ENCODE results near the gene SPATS2.

- TF ChIP-seq, protein P1, sequence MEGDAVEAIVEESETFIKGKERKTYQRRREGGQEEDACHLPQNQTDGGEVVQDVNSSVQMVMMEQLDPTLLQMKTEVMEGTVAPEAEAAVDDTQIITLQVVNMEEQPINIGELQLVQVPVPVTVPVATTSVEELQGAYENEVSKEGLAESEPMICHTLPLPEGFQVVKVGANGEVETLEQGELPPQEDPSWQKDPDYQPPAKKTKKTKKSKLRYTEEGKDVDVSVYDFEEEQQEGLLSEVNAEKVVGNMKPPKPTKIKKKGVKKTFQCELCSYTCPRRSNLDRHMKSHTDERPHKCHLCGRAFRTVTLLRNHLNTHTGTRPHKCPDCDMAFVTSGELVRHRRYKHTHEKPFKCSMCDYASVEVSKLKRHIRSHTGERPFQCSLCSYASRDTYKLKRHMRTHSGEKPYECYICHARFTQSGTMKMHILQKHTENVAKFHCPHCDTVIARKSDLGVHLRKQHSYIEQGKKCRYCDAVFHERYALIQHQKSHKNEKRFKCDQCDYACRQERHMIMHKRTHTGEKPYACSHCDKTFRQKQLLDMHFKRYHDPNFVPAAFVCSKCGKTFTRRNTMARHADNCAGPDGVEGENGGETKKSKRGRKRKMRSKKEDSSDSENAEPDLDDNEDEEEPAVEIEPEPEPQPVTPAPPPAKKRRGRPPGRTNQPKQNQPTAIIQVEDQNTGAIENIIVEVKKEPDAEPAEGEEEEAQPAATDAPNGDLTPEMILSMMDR (IDR thresholded peaks at IDR 0.05; ENCODE audit: extremely low read depth in 1 of 2, insufficient read depth in 1 of 2, low read depth in 1 of 2, low read length in 2 of 2), result no peak
- TF ChIP-seq POLR2A (IDR thresholded peaks at IDR 0.05; ENCODE audit: low read depth, low read length) (no peak), POLR2AphosphoS5 (IDR thresholded peaks at IDR 0.05; ENCODE audit: insufficient read depth, low read depth, low read length) (no peak), EZH2 (IDR thresholded peaks at IDR 0.05; ENCODE audit: borderline replicate concordance, low read depth, low read length, severe bottlenecking) (no peak)
Measured at GRCh38 chr12:49567302-49567610, 200.0 kb downstream of the SPATS2 start.

All from endothelial cell of umbilical vein (primary cell).